Activated naive CD4-positive, alpha-beta T cell treated with Interleukin-2 at 50 U/mL for 16 hours (primary cell): Measurements from ENCODE around the gene PIK3C2B.
A peak's percentile ranks its signal among the peaks of the same experiment; 100 is the strongest.
"Not testable (repeated sequence)": the region's sequence is repeated elsewhere in the genome, so short reads cannot be mapped to it uniquely, and the experiment has no call there.

Source experiments
- DNase-seq: peaks from one replicate; pipeline ENCODE4 v3.0.0-alpha.2; 2020

Gene PIK3C2B

GRCh38 chr1:204494281-204495077 lies at the start of gene PIK3C2B:
Gene PIK3C2B (minus strand): TSS chr1:204494805. CDS start chr1:204469802, 25,003 bp downstream.
- peak; percentile 76 for DNase-seq

DNA sequence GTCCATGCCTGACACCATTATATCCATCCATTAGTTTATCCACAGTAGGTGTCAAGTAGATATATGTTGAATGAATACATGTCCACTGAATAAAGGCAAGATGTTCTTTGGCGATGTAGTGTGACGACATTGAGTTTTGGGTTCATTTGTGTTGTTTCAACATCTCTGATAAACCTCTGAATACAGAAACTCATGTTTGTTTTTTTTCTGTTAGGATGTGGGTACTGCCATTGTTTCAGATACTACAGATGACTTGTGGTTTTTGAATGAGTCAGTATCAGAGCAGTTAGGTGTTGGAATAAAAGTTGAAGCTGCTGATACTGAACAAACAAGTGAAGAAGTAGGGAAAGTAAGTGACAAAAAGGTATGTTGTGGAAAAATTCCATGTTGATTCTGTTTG lies 49.7 kb upstream of the PIK3C2B start:
- no peak for DNase-seq

GRCh38 chr1:204541626-204542025 lies 47.0 kb upstream of the PIK3C2B start:
- DNase-seq = no peak

DNA sequence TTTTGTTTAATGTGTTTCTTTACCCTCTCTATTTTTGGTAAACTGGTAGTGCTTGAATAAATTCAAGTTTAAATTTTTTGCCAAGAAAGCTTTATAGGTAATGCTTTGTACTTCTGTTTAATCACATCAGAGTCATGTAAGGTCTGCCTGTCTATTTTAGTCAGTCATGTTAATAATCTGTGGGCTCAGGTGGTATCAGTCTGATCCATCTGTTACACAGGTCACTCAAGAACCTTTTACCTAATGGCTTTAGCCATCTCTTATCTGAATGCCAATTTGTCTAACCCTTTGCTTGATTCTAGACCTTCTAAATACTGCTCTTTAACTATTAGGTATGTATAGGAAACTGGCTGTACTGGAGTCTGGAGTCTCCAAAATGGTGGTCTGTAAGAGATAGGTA lies 38.2 kb upstream of the PIK3C2B start:
- no peak for DNase-seq

GRCh38 chr1:204530932-204531331 lies 36.3 kb upstream of the PIK3C2B start:
- DNase-seq = no peak

DNA sequence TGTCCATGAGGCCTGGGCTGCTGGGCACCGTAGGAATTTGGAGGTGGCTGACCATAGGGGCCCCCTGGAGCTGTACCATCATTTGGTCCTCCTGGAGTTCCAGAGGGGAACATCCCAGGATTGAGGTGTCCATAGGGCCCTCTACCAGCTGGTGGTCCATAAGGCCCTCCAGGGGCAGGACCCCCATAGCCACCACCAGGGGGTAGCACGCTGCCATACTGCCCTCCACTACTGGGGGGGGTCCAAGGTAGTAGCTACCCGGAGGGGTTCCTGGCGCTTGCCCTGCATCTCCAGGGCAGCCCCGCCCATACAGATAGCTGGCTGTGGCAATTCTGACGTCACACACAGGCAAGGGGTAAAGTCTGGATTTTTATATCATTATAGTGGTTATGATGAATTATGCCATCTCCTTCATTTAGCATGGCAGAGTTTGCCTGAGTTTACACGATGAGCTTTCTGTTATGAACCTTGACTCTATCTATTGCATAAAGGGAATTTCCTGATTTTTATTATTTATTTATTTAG lies 34.8 kb upstream of the PIK3C2B start:
- DNase-seq = no peak

- DNase-seq = no peak
Observed at GRCh38 chr1:204528677-204529076, 34.1 kb upstream of the PIK3C2B start.

DNA sequence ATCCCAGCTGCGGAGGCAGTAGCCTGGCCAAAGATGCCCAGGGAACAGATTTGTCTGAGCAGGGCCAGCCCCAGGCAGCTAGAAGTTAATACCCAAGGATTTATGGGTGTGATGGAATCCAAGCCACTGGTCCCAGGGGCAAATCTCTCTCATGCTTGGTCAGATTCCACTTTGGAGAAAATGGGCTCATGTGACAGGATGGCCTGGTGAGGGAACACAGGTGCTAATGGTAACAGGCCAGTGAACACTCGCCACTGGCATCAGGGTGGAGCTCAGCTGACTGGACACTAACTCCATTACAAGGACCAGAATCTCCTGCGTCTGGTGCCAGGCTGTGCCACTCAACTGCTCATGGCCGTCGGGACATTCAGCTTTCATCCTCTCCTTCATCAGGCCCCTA lies 33.6 kb upstream of the PIK3C2B start:
- no peak for DNase-seq

DNA sequence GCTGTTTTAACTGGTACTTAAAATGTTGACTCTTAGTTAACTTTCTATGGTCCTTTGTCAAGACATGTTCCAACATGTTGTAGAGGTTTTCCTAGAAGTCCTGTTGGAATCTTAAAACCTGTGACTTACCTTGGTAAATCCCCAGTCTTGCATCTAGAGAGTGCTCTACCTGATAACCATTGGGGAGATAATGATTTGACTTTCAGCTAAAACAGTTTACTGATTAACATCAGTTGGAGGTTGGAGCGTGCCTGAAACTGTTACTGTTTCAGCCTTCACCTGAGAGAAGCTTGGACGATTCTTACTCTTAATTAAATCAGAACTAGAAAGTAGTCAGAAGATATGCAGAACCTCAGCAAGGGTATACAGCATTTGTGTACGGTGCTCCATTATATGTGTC lies 30.4 kb upstream of the PIK3C2B start:
- DNase-seq = no peak

DNA sequence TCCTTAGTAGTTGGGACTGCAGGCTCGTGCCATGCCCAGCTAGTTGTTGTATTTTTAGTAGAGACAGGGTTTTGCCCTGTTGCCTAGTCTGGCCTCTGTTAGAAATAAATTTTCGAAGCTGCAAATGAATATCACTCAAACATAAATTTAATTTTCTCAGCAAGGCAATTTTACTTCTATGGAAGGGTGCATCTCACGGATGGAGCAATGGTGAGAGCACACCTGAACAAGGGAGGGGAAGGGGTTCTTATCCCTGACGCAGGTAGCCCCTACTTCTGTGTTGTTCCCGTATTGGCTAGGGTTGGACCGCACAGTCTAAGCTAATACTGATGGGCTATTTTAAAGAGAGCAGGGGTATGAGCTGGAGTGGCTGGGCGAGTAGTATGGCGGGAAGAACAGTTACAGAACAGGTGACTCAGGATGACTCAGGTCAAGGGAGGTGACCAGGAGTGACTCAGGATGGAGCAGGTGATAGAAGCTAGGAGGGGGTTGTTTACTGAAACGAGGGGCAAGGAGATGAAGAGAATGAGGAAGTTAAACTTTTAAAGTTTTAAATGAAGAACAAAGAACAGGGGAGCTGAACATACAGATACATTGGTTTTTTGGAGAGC lies 29.1 kb upstream of the PIK3C2B start:
- DNase-seq = no peak

GRCh38 chr1:204521941-204522521 lies 27.4 kb upstream of the PIK3C2B start:
- DNase-seq = not testable (repeated sequence)

GRCh38 chr1:204520834-204521709 lies 26.5 kb upstream of the PIK3C2B start:
- DNase-seq = peak; percentile 51

- DNase-seq = peak; percentile 25
Observed at GRCh38 chr1:204517382-204517781, 22.8 kb upstream of the PIK3C2B start.

GRCh38 chr1:204516180-204516879 lies 21.7 kb upstream of the PIK3C2B start, which contains the start of gene MDM4:
Gene MDM4 (plus strand): TSS chr1:204516406. CDS start chr1:204525519, 9,113 bp downstream.
- DNase-seq = peak; percentile 95

- no peak for DNase-seq
Observed at GRCh38 chr1:204514828-204515227, 20.2 kb upstream of the PIK3C2B start.

DNA sequence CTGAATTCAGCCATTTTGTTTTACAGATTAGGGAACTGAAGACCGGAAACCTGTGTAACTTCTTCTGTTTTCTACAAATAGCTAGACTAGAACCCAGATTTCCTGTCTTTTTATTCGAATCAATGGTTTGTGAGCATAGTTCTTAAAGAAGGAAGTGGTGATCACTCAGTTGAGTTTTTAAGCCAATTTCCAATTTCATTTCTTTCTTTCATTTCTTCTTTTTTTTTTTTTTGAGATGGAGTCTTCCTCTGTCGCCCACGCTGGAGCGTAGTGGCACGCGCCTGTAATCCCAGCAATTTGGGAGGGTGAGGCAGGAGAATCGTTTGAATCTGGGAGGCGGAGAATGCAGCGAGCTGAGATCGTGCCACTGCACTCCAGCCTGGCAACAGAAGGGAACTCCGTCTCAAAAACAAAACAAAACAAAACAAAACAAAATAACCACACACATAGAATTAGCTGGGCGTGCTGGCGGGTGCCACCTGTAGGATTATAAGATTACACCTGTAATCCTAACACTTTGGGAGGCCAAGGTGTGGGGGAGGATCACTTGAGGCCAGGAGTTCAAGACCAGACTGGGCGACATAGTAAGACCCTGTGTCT lies 18.6 kb upstream of the PIK3C2B start:
- DNase-seq = peak; percentile 52

GRCh38 chr1:204511366-204511765 lies 16.8 kb upstream of the PIK3C2B start:
- DNase-seq = no peak

GRCh38 chr1:204509186-204509635 lies 14.6 kb upstream of the PIK3C2B start:
- DNase-seq = no peak

DNA sequence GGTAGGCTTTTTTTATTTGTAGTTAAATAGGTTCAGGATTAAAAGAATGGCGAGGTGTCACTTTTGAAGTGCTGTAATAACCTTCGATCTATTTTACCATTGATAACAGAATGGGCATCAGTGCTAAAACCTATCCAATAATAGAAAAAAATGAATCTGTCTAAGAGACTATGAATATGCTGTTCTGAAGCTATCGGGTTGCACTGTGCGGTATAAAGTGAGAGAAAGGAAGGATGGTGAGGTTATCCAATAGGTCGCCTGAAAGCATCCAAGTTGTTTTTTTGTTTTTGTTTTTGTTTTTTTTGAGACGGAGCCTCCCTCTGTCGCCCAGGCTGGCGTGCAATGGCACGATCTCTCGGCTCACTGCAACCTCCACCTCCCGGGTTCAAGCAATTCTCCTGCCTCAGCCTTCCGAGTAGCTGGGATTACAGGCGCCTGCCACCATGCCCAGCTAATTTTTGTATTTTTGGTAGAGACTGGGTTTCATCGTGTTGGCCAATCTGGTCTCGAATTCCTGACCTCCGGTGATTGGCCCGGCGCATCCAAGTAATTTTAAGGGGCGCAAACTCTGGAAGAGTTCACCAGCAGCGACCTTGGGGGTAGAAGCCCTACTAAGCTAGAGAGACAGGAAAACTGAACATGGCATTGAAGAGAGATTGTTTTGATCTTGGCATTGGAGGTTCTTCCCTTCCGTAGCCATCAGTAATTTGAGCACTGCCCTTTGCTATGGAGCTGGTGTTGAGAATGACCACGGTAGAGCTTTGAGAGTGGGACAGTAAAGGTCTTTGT lies 12.9 kb upstream of the PIK3C2B start:
- DNase-seq = no peak

- DNase-seq = peak; percentile 86
Observed at GRCh38 chr1:204506969-204507316, 12.3 kb upstream of the PIK3C2B start.
